ENCODE data around the gene AXIN2. TPM values are rescaled to one million over a fixed set of nuclear protein-coding genes. Genes with fewer than 3 reads are reported as not detected.

The AXIN2 gene
- total RNA-seq, 2 donors from 2014 or later = 32.3 to 54.6 TPM

GRCh38 chr17:65537845-65538674, 23.4 kb downstream of the AXIN2 start:
- TF ChIP-seq, protein P1, sequence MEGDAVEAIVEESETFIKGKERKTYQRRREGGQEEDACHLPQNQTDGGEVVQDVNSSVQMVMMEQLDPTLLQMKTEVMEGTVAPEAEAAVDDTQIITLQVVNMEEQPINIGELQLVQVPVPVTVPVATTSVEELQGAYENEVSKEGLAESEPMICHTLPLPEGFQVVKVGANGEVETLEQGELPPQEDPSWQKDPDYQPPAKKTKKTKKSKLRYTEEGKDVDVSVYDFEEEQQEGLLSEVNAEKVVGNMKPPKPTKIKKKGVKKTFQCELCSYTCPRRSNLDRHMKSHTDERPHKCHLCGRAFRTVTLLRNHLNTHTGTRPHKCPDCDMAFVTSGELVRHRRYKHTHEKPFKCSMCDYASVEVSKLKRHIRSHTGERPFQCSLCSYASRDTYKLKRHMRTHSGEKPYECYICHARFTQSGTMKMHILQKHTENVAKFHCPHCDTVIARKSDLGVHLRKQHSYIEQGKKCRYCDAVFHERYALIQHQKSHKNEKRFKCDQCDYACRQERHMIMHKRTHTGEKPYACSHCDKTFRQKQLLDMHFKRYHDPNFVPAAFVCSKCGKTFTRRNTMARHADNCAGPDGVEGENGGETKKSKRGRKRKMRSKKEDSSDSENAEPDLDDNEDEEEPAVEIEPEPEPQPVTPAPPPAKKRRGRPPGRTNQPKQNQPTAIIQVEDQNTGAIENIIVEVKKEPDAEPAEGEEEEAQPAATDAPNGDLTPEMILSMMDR (IDR thresholded peaks at IDR 0.05) = no peak
- TF ChIP-seq POLR2AphosphoS5 (IDR thresholded peaks at IDR 0.05) (no peak), POLR2A (IDR thresholded peaks at IDR 0.05) (no peak)
- WGBS = 85% methylated on average over 46 of the region's 50 CpGs
- no peak overlapping the region for H3K4me3 ChIP-seq
- H3K36me3 ChIP-seq = peaks cover 23 to 27% of the 10 kb centered on the region in 2 donors
- H3K27ac ChIP-seq = no peak overlapping the region
- intact Hi-C loops (cut with DNase I) = no loop called here
- H3K9me3 ChIP-seq = no peaks in the 10 kb centered on the region
- no peaks in the 10 kb centered on the region for H3K4me1 ChIP-seq (replicated peaks)
- H3K27me3 ChIP-seq (replicated peaks; ENCODE audit: insufficient read depth) = no peaks in the 10 kb centered on the region
- DNase-seq (ENCODE audit: low spot score) = no peak

DNA sequence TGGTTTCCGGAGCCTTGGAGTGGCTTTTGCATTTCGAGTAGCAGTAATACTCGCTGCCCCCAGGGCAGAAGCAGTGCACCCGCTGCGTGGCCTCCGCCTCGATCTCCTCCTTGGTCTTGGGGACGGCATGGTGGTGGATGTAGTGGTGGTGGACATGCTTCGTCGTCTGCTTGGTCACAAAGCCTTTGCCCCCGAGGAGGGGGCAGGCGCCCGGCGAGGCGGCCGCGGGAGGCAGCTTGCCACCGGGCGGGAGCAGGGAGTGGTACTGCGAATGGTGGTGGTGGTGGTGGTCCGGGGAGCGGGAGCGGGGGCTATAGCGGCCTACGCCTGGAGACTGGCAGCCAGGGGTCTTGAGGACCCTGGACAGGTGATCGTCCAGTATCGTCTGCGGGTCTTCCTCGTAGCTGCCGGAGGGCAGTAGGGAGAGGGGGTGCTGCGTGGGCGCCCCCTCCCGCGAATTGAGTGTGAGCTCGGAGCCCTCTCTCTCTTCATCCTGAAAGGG, 24.1 kb downstream of the AXIN2 start:
- intact Hi-C loops (cut with DNase I) = no loop called here
- TF ChIP-seq POLR2AphosphoS5 (IDR thresholded peaks at IDR 0.05) = no peak
- no peak for TF ChIP-seq POLR2A (IDR thresholded peaks at IDR 0.05)
- TF ChIP-seq, protein P1 (IDR thresholded peaks at IDR 0.05) = no peak
- Histone ChIP-seq H3K27me3 (replicated peaks; ENCODE audit: insufficient read depth) (no peaks in the 10 kb centered on the region), H3K36me3 (peaks cover 23 to 27% of the 10 kb centered on the region in 2 donors), H3K9me3 (no peaks in the 10 kb centered on the region), H3K4me1 (replicated peaks) (no peaks in the 10 kb centered on the region), H3K4me3 (no peak overlapping the region), H3K27ac (no peak overlapping the region)
- DNase-seq (ENCODE audit: low spot score) = no peak
- 96% methylated on average over 35 of the region's 35 CpGs for WGBS

GRCh38 chr17:65536573-65537342, 24.7 kb downstream of the AXIN2 start:
- H3K27me3 ChIP-seq (replicated peaks; ENCODE audit: insufficient read depth) = no peaks in the 10 kb centered on the region
- intact Hi-C loops (cut with DNase I) = no loop called here
- H3K4me3 ChIP-seq = no peak overlapping the region
- H3K9me3 ChIP-seq = no peaks in the 10 kb centered on the region
- WGBS = 80% methylated on average over 33 of the region's 35 CpGs
- H3K4me1 ChIP-seq (replicated peaks) = no peaks in the 10 kb centered on the region
- TF ChIP-seq POLR2AphosphoS5 (IDR thresholded peaks at IDR 0.05) (no peak), POLR2A (IDR thresholded peaks at IDR 0.05) (no peak)
- TF ChIP-seq, protein P1 (IDR thresholded peaks at IDR 0.05) = no peak
- H3K27ac ChIP-seq = no peak overlapping the region
- H3K36me3 ChIP-seq = peaks cover 23 to 27% of the 10 kb centered on the region in 2 donors
- no peak for DNase-seq (ENCODE audit: low spot score)

- no peak overlapping the region for H3K4me3 ChIP-seq
- H3K27ac ChIP-seq = no peak overlapping the region
- WGBS = 92% methylated on average over 17 of the region's 17 CpGs
- TF ChIP-seq, protein P1 (IDR thresholded peaks at IDR 0.05) = no peak
- TF ChIP-seq POLR2AphosphoS5 (IDR thresholded peaks at IDR 0.05) = no peak
- TF ChIP-seq POLR2A (IDR thresholded peaks at IDR 0.05) = no peak
- peaks cover 23 to 27% of the 10 kb centered on the region in 2 donors for H3K36me3 ChIP-seq
- no peaks in the 10 kb centered on the region for H3K9me3 ChIP-seq
- no peaks in the 10 kb centered on the region for H3K27me3 ChIP-seq (replicated peaks; ENCODE audit: insufficient read depth)
- intact Hi-C loops (cut with DNase I) = no loop called here
- no peak for DNase-seq (ENCODE audit: low spot score)
- H3K4me1 ChIP-seq (replicated peaks) = no peaks in the 10 kb centered on the region
Measured at GRCh38 chr17:65535777-65536572, 25.5 kb downstream of the AXIN2 start.
